ENCODE results near the gene ZHX3.

The ZHX3 gene

DNA sequence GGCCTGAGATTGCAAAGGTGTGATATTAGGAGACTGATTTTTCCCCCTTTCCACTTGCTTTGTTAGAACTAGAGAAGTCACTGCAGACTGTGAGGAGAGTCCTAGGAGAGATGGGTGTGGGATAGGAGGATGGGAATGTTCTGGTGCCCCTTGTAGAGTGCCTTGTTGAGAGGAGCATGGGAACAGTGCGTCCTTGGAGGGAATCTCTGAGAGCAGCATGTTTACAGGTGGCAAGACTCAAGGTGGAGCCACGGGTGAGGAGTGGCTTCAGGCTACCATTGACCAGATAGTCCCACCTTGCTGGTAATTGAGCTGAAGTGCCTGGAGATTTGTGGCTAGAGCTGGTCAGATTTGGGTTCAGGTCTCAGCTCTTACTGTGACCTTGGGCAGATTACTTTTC is 174.2 kb downstream of the ZHX3 start:
- TF ChIP-seq, protein P1, sequence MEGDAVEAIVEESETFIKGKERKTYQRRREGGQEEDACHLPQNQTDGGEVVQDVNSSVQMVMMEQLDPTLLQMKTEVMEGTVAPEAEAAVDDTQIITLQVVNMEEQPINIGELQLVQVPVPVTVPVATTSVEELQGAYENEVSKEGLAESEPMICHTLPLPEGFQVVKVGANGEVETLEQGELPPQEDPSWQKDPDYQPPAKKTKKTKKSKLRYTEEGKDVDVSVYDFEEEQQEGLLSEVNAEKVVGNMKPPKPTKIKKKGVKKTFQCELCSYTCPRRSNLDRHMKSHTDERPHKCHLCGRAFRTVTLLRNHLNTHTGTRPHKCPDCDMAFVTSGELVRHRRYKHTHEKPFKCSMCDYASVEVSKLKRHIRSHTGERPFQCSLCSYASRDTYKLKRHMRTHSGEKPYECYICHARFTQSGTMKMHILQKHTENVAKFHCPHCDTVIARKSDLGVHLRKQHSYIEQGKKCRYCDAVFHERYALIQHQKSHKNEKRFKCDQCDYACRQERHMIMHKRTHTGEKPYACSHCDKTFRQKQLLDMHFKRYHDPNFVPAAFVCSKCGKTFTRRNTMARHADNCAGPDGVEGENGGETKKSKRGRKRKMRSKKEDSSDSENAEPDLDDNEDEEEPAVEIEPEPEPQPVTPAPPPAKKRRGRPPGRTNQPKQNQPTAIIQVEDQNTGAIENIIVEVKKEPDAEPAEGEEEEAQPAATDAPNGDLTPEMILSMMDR (IDR thresholded peaks at IDR 0.05): no peak

DNA sequence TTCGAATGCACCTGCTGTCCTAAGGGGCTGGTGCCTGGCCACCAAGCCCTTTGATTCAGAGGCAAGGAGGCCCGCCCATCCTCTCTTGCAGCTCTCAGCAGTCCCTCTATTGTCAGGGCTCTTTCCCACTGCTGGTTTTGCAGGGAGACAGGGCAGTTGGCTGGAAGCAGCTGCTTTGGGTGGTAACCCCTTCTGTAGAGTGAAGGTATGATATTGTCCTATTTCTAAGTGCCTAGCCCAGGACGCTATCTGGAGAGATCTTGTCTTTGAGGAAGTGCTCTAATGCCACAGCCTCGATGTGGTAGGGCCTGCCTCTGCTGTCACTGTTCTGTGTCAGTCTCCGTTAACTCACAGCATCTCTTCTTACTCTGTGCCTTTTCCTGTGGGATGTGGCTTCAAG is 174.6 kb downstream of the ZHX3 start:
- TF ChIP-seq, protein P1 (IDR thresholded peaks at IDR 0.05): no peak

DNA sequence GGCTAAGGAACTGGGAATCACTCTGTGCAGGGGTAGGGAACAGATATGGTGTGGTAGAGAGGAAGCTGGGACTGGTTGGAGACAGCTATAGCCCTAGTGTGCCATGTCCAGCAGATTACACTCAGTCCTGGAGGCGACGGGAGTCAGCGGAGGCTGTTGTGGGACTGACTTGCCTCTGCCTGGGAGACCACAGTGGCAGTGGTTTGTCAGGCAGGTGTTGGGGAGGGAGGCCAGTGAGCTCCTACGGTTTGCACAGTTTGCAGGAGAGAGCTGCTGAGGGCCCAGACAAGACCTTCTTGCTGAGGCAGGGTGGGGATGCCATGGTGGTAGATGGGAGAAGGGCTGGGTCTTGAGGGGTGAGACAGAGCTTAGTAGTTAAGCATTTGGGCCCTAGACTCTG is 175.3 kb downstream of the ZHX3 start:
- TF ChIP-seq, protein P1 (IDR thresholded peaks at IDR 0.05): no peak

DNA sequence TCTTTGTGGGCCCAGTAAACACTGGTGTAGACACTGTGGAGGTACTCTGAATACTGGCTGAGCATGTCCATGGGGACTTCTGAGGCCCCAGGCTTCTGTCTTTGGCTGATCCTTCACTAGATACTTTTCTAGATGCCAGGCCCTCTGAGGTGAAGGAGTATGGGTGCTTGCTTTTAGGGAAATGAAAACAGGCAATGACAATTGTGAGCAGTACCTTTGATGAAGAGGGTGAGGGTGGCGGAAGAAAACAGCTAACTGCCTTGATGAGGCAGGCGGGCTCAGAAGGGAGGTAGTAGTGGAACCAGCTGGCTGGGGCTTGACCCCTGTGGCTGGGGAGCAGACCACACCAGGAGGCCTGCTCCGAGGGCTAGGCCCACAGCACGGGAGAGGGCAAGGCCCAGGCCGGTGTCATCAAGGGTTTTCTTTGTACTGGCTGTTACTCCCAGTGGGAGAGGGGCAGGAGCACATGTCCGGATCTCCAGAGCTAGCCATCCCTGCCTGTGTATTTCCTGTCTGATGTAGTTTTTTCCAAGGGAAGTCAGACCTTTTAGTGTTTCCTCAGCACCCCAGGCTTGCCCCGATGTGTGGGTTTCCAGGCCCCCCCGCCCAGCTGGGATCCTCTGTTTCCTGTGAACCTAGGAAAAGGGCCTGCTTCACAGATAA is 176.2 kb downstream of the ZHX3 start:
- TF ChIP-seq, protein P1 (IDR thresholded peaks at IDR 0.05): no peak

DNA sequence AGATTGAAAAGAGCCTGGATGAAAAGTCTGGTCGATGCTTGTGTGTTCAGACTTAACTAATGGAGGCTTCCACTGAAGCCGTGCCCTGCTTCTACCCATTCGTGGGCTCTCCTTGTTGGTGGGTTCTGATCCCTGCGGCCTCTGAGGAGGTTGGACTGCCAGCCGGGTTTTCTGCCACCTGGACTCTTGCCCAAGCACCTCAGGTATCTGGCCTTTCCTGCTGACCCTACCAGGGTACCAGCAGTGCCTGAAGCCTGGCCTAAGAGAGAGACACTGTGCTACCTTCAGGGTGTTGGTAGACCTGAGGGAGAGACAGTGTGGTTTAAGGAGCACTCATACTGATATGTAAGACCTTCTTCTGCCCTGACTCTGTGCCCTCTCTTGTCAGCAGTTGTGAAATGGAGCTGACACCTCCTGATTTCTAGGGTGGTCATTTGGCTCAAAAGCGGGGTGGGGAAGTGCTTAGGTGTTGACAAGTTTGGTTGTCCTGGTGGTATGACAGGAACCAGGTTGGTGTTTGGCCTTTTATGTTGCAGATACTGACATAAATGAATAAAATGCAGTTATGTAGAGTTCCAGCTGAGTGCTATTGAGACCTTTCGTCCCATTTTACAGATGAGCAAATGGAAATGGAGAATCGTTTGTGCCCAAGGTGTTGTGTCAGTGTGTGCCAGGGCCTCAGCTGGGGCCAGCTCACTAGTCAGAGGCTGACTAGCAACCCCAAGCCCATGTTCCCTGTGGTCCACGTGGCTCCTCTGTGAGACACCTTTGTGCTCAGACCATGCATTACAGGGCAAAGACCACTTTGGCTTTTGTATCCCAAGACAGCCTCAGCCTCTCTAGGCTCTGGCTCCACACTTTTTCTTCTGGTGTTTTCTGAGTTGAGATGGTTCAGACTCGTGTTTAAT is 177.1 kb downstream of the ZHX3 start:
- TF ChIP-seq, protein P1 (IDR thresholded peaks at IDR 0.05): no peak

DNA sequence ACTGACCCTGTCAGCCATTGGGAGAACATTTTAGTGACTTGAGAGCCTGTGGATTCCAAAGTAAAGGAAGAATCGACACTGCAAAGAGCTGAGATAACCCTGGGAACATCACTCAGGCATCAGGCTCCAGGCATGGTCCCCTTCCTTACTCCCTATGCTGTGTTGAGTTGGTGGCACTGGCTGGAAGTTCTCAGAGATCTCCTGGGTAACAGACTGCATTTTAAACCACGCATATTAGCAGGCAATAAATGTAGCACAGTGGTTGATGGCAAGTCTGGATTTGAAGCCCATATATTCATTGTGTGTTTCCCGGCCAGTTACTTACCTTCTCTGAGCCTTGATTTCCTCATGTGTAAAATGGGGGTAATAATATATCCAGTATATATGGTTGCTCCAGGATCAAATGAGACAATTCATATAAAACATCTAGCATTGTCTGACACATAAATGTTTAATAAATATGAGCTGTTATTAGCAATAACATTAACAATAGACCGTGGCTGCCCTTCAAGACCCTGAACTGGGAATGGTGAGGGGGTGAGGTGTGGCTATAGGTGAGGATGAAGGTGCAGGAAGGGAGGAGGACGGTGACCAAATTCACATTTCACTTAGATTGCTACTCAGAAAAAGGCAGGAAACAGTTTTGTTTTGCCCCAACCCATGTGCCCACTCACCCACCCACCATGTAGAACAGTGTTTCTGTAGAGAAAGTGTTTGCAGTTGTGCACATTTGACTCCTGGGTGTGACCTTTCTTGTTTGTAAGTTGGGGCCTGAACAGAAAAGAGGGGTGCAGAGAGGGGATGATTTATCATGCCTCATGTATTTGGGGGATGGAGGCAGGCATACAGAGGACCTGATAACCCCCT is 178.1 kb downstream of the ZHX3 start:
- TF ChIP-seq, protein P1 (IDR thresholded peaks at IDR 0.05): no peak

DNA sequence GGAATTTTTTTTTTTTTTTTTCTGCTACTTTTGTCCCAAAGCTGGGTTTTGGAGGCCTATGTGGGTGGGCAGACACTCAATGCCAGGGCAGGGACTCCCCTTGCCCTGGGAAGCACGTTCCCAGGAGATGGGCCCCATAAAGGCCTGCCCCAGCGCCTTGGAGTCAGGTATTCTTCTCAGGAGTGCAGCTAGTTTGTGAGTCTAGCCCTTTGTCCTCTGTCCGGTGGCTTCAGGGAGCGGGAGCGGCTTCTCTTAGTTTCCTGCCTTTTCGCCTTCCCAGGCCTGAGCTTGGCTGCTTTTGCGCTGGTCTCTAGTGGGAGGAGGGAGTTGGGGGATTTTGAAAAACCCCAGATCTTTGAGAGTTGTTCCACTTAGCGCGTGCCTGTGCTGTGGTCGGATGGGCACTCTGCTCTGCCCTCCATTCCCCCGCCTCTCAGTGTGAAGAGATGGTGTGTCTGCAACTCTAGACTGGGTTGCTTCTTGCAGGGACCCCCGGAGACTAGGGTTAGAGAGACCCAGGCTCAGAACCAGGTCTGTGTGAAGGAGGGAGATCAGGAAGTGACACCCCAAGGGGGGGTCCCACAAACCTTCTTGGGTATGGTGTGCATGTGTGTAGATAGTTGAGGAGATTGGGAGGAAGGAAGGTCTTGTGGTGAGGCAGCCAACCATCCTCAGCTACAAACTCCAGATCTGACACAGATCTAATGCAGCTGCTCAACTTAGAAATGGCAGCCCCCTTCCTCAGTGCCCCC is 178.9 kb downstream of the ZHX3 start:
- TF ChIP-seq, protein P1 (IDR thresholded peaks at IDR 0.05): no peak
